C4-2B (cell line): ENCODE measurements around the gene RNF32.

Source experiments
- H3K27ac ChIP-seq: fragments of 450-650 bp; 2 replicates; pipeline ENCODE4 v1.5.1; 2017
- CTCF ChIP-seq: fragments of 450-650 bp; conservative IDR thresholded peaks from 2 replicates; pipeline ENCODE4 v1.5.1; 2017; ENCODE audit warnings: mild to moderate bottlenecking
- ZFX ChIP-seq: fragments of 450-650 bp; IDR thresholded peaks from 2 replicates; pipeline ENCODE4 v1.6.1; 2017

The RNF32 gene

GRCh38 chr7:156702399-156702798 is 61.8 kb downstream of the RNF32 start:
- no peak overlapping the region for H3K27ac ChIP-seq
- TF ChIP-seq ZFX: no peak
- no peak for TF ChIP-seq CTCF

GRCh38 chr7:156703209-156703608 is 62.6 kb downstream of the RNF32 start:
- TF ChIP-seq CTCF (no peak), ZFX (no peak)
- H3K27ac ChIP-seq: no peak overlapping the region

- H3K27ac ChIP-seq: no peak overlapping the region
- TF ChIP-seq ZFX (no peak), CTCF (no peak)
These were observed 63.4 kb downstream of the RNF32 start for GRCh38 chr7:156703773-156704482.

GRCh38 chr7:156722043-156722826 is 81.7 kb downstream of the RNF32 start:
- no peak overlapping the region for H3K27ac ChIP-seq
- TF ChIP-seq CTCF: no peak
- no peak for TF ChIP-seq ZFX

GRCh38 chr7:156725073-156725472 is 84.5 kb downstream of the RNF32 start:
- H3K27ac ChIP-seq: no peak overlapping the region
- TF ChIP-seq CTCF: no peak
- no peak for TF ChIP-seq ZFX

GRCh38 chr7:156725936-156726335 is 85.4 kb downstream of the RNF32 start:
- H3K27ac ChIP-seq: no peak overlapping the region
- TF ChIP-seq CTCF (no peak), ZFX (no peak)
